Right lobe of liver (tissue), 6 donors: ENCODE measurements around the gene AKAP17A. TPM values are rescaled to one million over a fixed set of nuclear protein-coding genes. Genes with fewer than 3 reads are reported as not detected.
"Not testable (repeated sequence)": the region's sequence is repeated elsewhere in the genome, so short reads cannot be mapped to it uniquely, and the experiment has no call there.

Experiments used
- ATAC-seq, 4 donors: fragments of 200-7000 bp; cut with Tn5 transposase; one replicate each; pipeline ENCODE4 v1.9.1; 2020; ENCODE audit warnings: mild to moderate bottlenecking in 4 of 4, moderate library complexity in 4 of 4
- DNase-seq, 3 donors: peaks; one replicate each; pipeline ENCODE4 v3.0.0-alpha.2; 2020
- H3K27ac ChIP-seq, 3 donors: fragments of 200-600 bp; one replicate each; pipeline ENCODE4 v1.8.0; 2022
- H3K27me3 ChIP-seq, 2 donors: fragments of 200-600 bp; one replicate each; pipeline ENCODE4 v1.8.0; 2022
- H3K36me3 ChIP-seq, 4 donors: fragments of 200-600 bp; sonication (generic) in 1 of 4; one replicate each; pipeline versions ENCODE4 v1.5.1 to v1.8.0; 2017 to 2022; ENCODE audit warnings: control low read depth in 1 of 4
- H3K4me1 ChIP-seq, 4 donors: fragments of 200-600 bp; sonication (generic) in 1 of 4; one replicate each; pipeline versions ENCODE4 v1.5.1 to v1.8.0; 2017 to 2022; ENCODE audit warnings: control low read depth in 1 of 4
- H3K4me3 ChIP-seq, 3 donors: fragments of 200-600 bp; one replicate each; pipeline ENCODE4 v1.8.0; 2022
- H3K9me3 ChIP-seq, 4 donors: fragments of 200-600 bp; sonication (generic) in 1 of 4; one replicate each; pipeline versions ENCODE4 v1.5.1 to v1.8.0; 2017 to 2022; ENCODE audit warnings: control low read depth in 1 of 4
- CTCF ChIP-seq, 4 donors: fragments of 200-600 bp in 3 of 4; fragments of 450-650 bp in 1 of 4; IDR thresholded peaks; one replicate each; pipeline versions ENCODE4 v1.5.1 to v1.8.0; 2016 to 2022; ENCODE audit warnings: antibody characterized with exemption in 4 of 4, mild to moderate bottlenecking in 2 of 4
- POLR2A ChIP-seq: fragments of 450-650 bp; IDR thresholded peaks from one replicate; pipeline ENCODE4 v1.6.1; 2017; ENCODE audit warnings: antibody characterized with exemption, mild to moderate bottlenecking
- WGBS: methylation state at CpG from one replicate; pipeline ENCODE4 v1.1.6; 2018; ENCODE audit warnings: low coverage, low lambda C conversion rate; ENCODE audit not compliant: insufficient coverage; ENCODE audit errors: missing lambda C conversion rate; 5-methylcytosine and 5-hydroxymethylcytosine counted together
- intact Hi-C, 2 donors: fragments of 100-400 bp; cut with DNase I; formaldehyde crosslinking; loops; one replicate each; pipeline versions ENCODE4 v1.11.2 to v1.14.1; 2022
- total RNA-seq, 6 experiments: library from RNA; depleted of rRNA in 2 of 6; stranded (reverse); fragments of >200 nt in 2 of 6; fragmentation: NEBNext Ultra II Directional in 3 of 6; extraction: Animal tissue kit (Norgen Biotek cat#: 25700) in 3 of 6; gene quantifications; one replicate each; pipeline versions ENCODE4 v1.1.0 to v1.2.4, GENCODE V29; 2016 to 2023
- donor health status: DM: no; HTN: yes; CAD: no.
- donor health status: DM: no; HTN: no; CAD: no.
- donor health status: DM: no; HTN: no; CAD: no.
- donor health status: DM: no; HTN: yes; CAD: no.
- donor health status: DM: no; HTN: yes; CAD: no.

Gene AKAP17A
- total RNA-seq, 6 experiments from 2014 or later = 15.1 to 33.2 (median 24.0) TPM

- intact Hi-C loops = no loop called here
- DNase-seq (no peak), ATAC-seq (no peak)
- H3K4me3 ChIP-seq = no peak overlapping the region
- H3K27me3 ChIP-seq = no peaks in the 10 kb centered on the region
- WGBS = 96% methylated on average over 4 of the region's 5 CpGs
- no peaks in the 10 kb centered on the region for H3K4me1 ChIP-seq
- no peaks in the 10 kb centered on the region for H3K36me3 ChIP-seq
- no peak for TF ChIP-seq POLR2A
- no peaks in the 10 kb centered on the region for H3K9me3 ChIP-seq
- H3K27ac ChIP-seq = no peak overlapping the region
These were observed 21.4 kb downstream of the AKAP17A start for GRCh38 chrX:1612641-1613286.

GRCh38 chrX:1614927-1615326 is 23.5 kb downstream of the AKAP17A start, which contains the start of gene ASMT:
Gene ASMT, plus strand, starts transcription at chrX:1615059. Its CDS starts 141 bp downstream, at chrX:1615200.
- no peak for ATAC-seq
- Histone ChIP-seq H3K27me3 (no peaks in the 10 kb centered on the region), H3K4me3 (no peak within 1 kb of the TSS), H3K4me1 (no peaks in the 10 kb centered on the region), H3K9me3 (no peaks in the 10 kb centered on the region), H3K36me3 (no peaks in the 10 kb centered on the region), H3K27ac (no peak within 1 kb of the TSS)
- DNase-seq = no peak
- TF ChIP-seq POLR2A = no peak
- TF ChIP-seq CTCF (IDR thresholded peaks at IDR 0.05) = no peak
- intact Hi-C loops = no loop called here
- 73% methylated on average over 8 of the region's 17 CpGs for WGBS

GRCh38 chrX:1618689-1619088 is 27.3 kb downstream of the AKAP17A start:
- H3K4me3 ChIP-seq = no peak overlapping the region
- intact Hi-C loops = no loop called here
- H3K27me3 ChIP-seq = no peaks in the 10 kb centered on the region
- no peaks in the 10 kb centered on the region for H3K9me3 ChIP-seq
- TF ChIP-seq CTCF (IDR thresholded peaks at IDR 0.05) = no peak
- no peak for TF ChIP-seq POLR2A
- DNase-seq = no peak
- WGBS = 71% methylated on average over 4 of the region's 4 CpGs
- no peaks in the 10 kb centered on the region for H3K36me3 ChIP-seq
- H3K27ac ChIP-seq = no peak overlapping the region
- ATAC-seq = no peak
- H3K4me1 ChIP-seq = no peaks in the 10 kb centered on the region

- Histone ChIP-seq H3K27me3 (no peaks in the 10 kb centered on the region), H3K4me3 (no peak overlapping the region), H3K36me3 (no peaks in the 10 kb centered on the region), H3K4me1 (no peaks in the 10 kb centered on the region), H3K27ac (no peak overlapping the region), H3K9me3 (no peaks in the 10 kb centered on the region)
- no peak for TF ChIP-seq POLR2A
- no peak for TF ChIP-seq CTCF (IDR thresholded peaks at IDR 0.05)
- DNase-seq = no peak
- ATAC-seq = no peak
- 81% methylated on average over 17 of the region's 21 CpGs for WGBS
- intact Hi-C loops = no loop called here
These were observed 32.3 kb downstream of the AKAP17A start for GRCh38 chrX:1623691-1624090.

GRCh38 chrX:1624158-1624860 is 32.9 kb downstream of the AKAP17A start:
- ATAC-seq, H3K36me3 ChIP-seq, H3K27me3 ChIP-seq, DNase-seq, H3K27ac ChIP-seq, H3K4me3 ChIP-seq, H3K4me1 ChIP-seq, H3K9me3 ChIP-seq, intact Hi-C loops: not testable (repeated sequence)
- WGBS = 100% methylated on average over 1 of the region's 14 CpGs

- H3K36me3 ChIP-seq, H3K4me1 ChIP-seq, H3K4me3 ChIP-seq, H3K9me3 ChIP-seq, H3K27ac ChIP-seq, ATAC-seq, DNase-seq, H3K27me3 ChIP-seq, intact Hi-C loops: not testable (repeated sequence)
- 89% methylated on average over 3 of the region's 7 CpGs for WGBS
These were observed 33.4 kb downstream of the AKAP17A start for GRCh38 chrX:1624861-1625215.
